ENCODE data around the gene IGFBP7.
"Not testable (repeated sequence)": the region's sequence is repeated elsewhere in the genome, so short reads cannot be mapped to it uniquely, and the experiment has no call there.

The IGFBP7 gene

GRCh38 chr4:57059890-57060716 lies 50.1 kb downstream of the IGFBP7 start:
- no peak for TF ChIP-seq CTCF (conservative IDR thresholded peaks at IDR 0.05)
- no peak overlapping the region for H3K27ac ChIP-seq

- no peak for TF ChIP-seq CTCF (conservative IDR thresholded peaks at IDR 0.05)
- H3K27ac ChIP-seq, result no peak overlapping the region
These were observed 54.3 kb downstream of the IGFBP7 start for GRCh38 chr4:57055886-57056285.

- no peak overlapping the region for H3K27ac ChIP-seq
These were observed 56.7 kb downstream of the IGFBP7 start for GRCh38 chr4:57053508-57053907.

GRCh38 chr4:57051524-57051923 lies 58.7 kb downstream of the IGFBP7 start:
- TF ChIP-seq CTCF (conservative IDR thresholded peaks at IDR 0.05), result no peak
- H3K27ac ChIP-seq, result no peak overlapping the region

More at GRCh38 chr4:57053508-57053907, 56.7 kb downstream of the IGFBP7 start:
- TF ChIP-seq CTCF (conservative IDR thresholded peaks at IDR 0.05), result no peak

- no peak overlapping the region for H3K27ac ChIP-seq
- TF ChIP-seq CTCF (conservative IDR thresholded peaks at IDR 0.05), result no peak
These were observed 59.1 kb downstream of the IGFBP7 start for GRCh38 chr4:57051095-57051494.

GRCh38 chr4:57048590-57049304 lies 61.4 kb downstream of the IGFBP7 start:
- no peak for TF ChIP-seq CTCF (conservative IDR thresholded peaks at IDR 0.05)
- no peak overlapping the region for H3K27ac ChIP-seq

GRCh38 chr4:57047046-57047445 lies 63.1 kb downstream of the IGFBP7 start:
- not testable (repeated sequence) for H3K27ac ChIP-seq

- TF ChIP-seq CTCF (conservative IDR thresholded peaks at IDR 0.05), result no peak
- no peak overlapping the region for H3K27ac ChIP-seq
These were observed 65.2 kb downstream of the IGFBP7 start for GRCh38 chr4:57044996-57045395.
